GM23338 (cell line): ENCODE measurements around the gene F3. TPM values are rescaled to one million over a fixed set of nuclear protein-coding genes. Genes with fewer than 3 reads are reported as not detected.

Experiments used
- ATAC-seq: fragments of 200-7000 bp; cut with Tn5 transposase; 3 replicates; pipeline ENCODE4 v1.9.1; 2020
- DNase-seq: peaks from one replicate; pipeline ENCODE4 v3.0.0-alpha.2; 2015; ENCODE audit warnings: low spot score
- H2AFZ ChIP-seq: fragments of 200-600 bp; sonication (generic); 2 replicates; pipeline ENCODE4 v1.8.0; 2016; ENCODE audit warnings: antibody characterized with exemption, mild to moderate bottlenecking, moderate library complexity
- H3F3A ChIP-seq: fragments of 200-600 bp; sonication (generic); replicated peaks from 2 replicates; pipeline ENCODE4 v1.8.0; 2017; ENCODE audit warnings: antibody characterized with exemption, mixed run types, low read depth
- H3K27ac ChIP-seq: fragments of 200-600 bp; sonication (generic); 2 replicates; pipeline ENCODE4 v1.6.1; 2016; ENCODE audit warnings: low read depth
- H3K27me3 ChIP-seq: fragments of 200-600 bp; sonication (generic); 2 replicates; pipeline ENCODE4 v1.8.0; 2016; ENCODE audit warnings: mild to moderate bottlenecking, mixed run types, moderate library complexity; ENCODE audit not compliant: insufficient read depth
- H3K36me3 ChIP-seq: fragments of 200-600 bp; sonication (generic); 2 replicates; pipeline ENCODE4 v1.8.0; 2016; ENCODE audit warnings: mild to moderate bottlenecking; ENCODE audit not compliant: insufficient read depth
- H3K4me1 ChIP-seq: fragments of 200-600 bp; sonication (generic); 2 replicates; pipeline ENCODE4 v1.8.0; 2016; ENCODE audit warnings: mild to moderate bottlenecking, moderate library complexity; ENCODE audit not compliant: insufficient read depth
- H3K4me2 ChIP-seq: fragments of 200-600 bp; sonication (generic); 2 replicates; pipeline ENCODE4 v1.7.1; 2017; ENCODE audit warnings: mixed run types
- H3K4me3 ChIP-seq: fragments of 200-600 bp; sonication (generic); 2 replicates; pipeline ENCODE4 v1.6.1; 2016; ENCODE audit warnings: mixed run types
- H3K79me2 ChIP-seq: fragments of 200-600 bp; sonication (generic); replicated peaks from 2 replicates; pipeline ENCODE4 v1.8.0; 2017; ENCODE audit warnings: mild to moderate bottlenecking; ENCODE audit not compliant: insufficient read depth
- H3K9me2 ChIP-seq: fragments of 200-600 bp; sonication (generic); 2 replicates; pipeline ENCODE4 v1.8.0; 2017; ENCODE audit not compliant: insufficient read depth
- H4K20me1 ChIP-seq: fragments of 200-600 bp; sonication (generic); replicated peaks from 2 replicates; pipeline ENCODE4 v1.8.0; 2017; ENCODE audit warnings: mild to moderate bottlenecking; ENCODE audit not compliant: insufficient read depth
- H3K27ac Mint-ChIP-seq: 2 replicates; pipeline ENCODE4 v1.8.0; 2020; ENCODE audit warnings: inconsistent platforms, mild to moderate bottlenecking, moderate library complexity, mixed read lengths
- H3K27me3 Mint-ChIP-seq: 3 replicates; pipeline ENCODE4 v1.8.0; 2022; ENCODE audit warnings: low read depth, mild to moderate bottlenecking, moderate library complexity, mixed read lengths, inconsistent platforms; ENCODE audit not compliant: insufficient read depth, poor library complexity
- H3K36me3 Mint-ChIP-seq: 3 replicates; pipeline ENCODE4 v1.8.0; 2021; ENCODE audit warnings: low read depth, mild to moderate bottlenecking, inconsistent platforms, moderate library complexity, mixed read lengths
- H3K4me1 Mint-ChIP-seq: 3 replicates; pipeline ENCODE4 v1.8.0; 2020; ENCODE audit warnings: mild to moderate bottlenecking, inconsistent platforms, mixed read lengths
- H3K4me3 Mint-ChIP-seq: 3 replicates; pipeline ENCODE4 v1.8.0; 2021; ENCODE audit warnings: moderate library complexity, mild to moderate bottlenecking, inconsistent platforms, mixed read lengths
- H3K9me3 Mint-ChIP-seq: 3 replicates; pipeline ENCODE4 v1.8.0; 2020; ENCODE audit warnings: moderate library complexity, mild to moderate bottlenecking, inconsistent platforms, mixed read lengths
- CREB1 ChIP-seq: fragments of 250-450 bp; sonication (Bioruptor Pico); IDR thresholded peaks from 2 replicates; pipeline ENCODE4 v1.5.0; 2020; ENCODE audit warnings: low read depth, mild to moderate bottlenecking, moderate library complexity
- EZH2phosphoT487 ChIP-seq: fragments of 200-600 bp; sonication (generic); IDR thresholded peaks from one replicate; pipeline ENCODE4 v1.8.1; 2018; ENCODE audit warnings: antibody characterized with exemption; ENCODE audit not compliant: unreplicated experiment
- JUNB ChIP-seq: IDR thresholded peaks from one replicate; pipeline ENCODE4 v1.6.1; 2016; ENCODE audit warnings: antibody characterized with exemption; ENCODE audit not compliant: unreplicated experiment
- NANOG ChIP-seq: IDR thresholded peaks from 2 replicates; pipeline ENCODE4 v1.6.1; 2016; ENCODE audit warnings: antibody characterized with exemption, borderline replicate concordance
- POLR2AphosphoS5 ChIP-seq: IDR thresholded peaks from 2 replicates; pipeline ENCODE4 v1.6.1; 2016; ENCODE audit warnings: antibody characterized with exemption, low read depth
- REST ChIP-seq: IDR thresholded peaks from one replicate; pipeline ENCODE4 v1.6.1; 2018; ENCODE audit warnings: antibody characterized with exemption; ENCODE audit not compliant: unreplicated experiment
- ZNF331 ChIP-seq: fragments of 250-450 bp; sonication (Bioruptor Pico); IDR thresholded peaks from 2 replicates; pipeline ENCODE4 v1.5.0; 2020; ENCODE audit warnings: low read depth, mild to moderate bottlenecking, moderate library complexity
- ZNF462 ChIP-seq: fragments of 250-450 bp; sonication (Bioruptor Pico); IDR thresholded peaks from 2 replicates; pipeline ENCODE4 v1.5.0; 2020; ENCODE audit warnings: mild to moderate bottlenecking, moderate library complexity
- polyA plus RNA-seq: library from polyadenylated mRNA; unstranded; fragments of >200 nt; fragmentation: Nextera tagmentation; extraction: Ambion mirVana; gene quantifications from 2 replicates; pipeline ENCODE4 v1.2.1, GENCODE V29; 2016
- total RNA-seq: library from RNA; depleted of rRNA; stranded (reverse); fragments of >200 nt; shearing (Covaris generic); gene quantifications from 2 replicates; pipeline ENCODE4 v1.2.3, GENCODE V29; 2014

Gene F3
- total and polyA plus RNA-seq, 2 experiments from 2014 or later = 6.9 to 9.7 TPM

DNA sequence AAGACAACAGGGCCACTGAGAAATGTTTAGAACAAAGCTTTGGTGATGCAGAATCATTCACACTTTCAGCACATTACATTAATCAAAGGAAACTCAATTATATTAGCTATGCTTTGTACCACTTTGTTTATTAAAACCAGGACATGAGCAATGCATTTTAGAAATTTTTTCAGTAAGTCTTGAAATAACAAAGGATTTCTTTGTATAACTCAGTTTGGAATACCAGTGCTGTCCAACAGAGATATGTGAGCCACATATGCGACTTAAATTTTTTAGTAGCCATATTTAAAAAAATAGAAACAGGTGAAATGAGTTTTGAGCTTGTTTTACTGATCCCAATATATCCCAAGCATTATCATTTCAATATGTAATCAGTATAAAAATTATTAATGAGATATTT, 18.8 kb upstream of the F3 start:
- Histone ChIP-seq H3K4me1 (no peaks in the 10 kb centered on the region), H4K20me1 (no peaks in the 10 kb centered on the region), H3K4me3 (no peak overlapping the region), H3K27ac (no peak overlapping the region), H3K9me2 (no peaks in the 10 kb centered on the region), H3K27me3 (no peaks in the 10 kb centered on the region), H3K79me2 (no peaks in the 10 kb centered on the region), H3F3A (no peaks in the 10 kb centered on the region), H3K36me3 (no peaks in the 10 kb centered on the region), H3K4me2 (no peak overlapping the region), H2AFZ (no peak overlapping the region)
- no peaks in the 10 kb centered on the region for H3K27me3 Mint-ChIP-seq
- no peak for DNase-seq
- no peaks in the 10 kb centered on the region for H3K9me3 Mint-ChIP-seq
- ATAC-seq = no peak
- H3K36me3 Mint-ChIP-seq = no peaks in the 10 kb centered on the region; the same call in 2 of the 3 replicates
- TF ChIP-seq POLR2AphosphoS5 (no peak), REST (no peak), JUNB (no peak), ZNF331 (CRISPR knock-in tag) (no peak), NANOG (no peak), CREB1 (CRISPR knock-in tag) (no peak), ZNF462 (CRISPR knock-in tag) (no peak), EZH2phosphoT487 (no peak)
- no peak overlapping the region for H3K27ac Mint-ChIP-seq
- no peak overlapping the region for H3K4me3 Mint-ChIP-seq
- H3K4me1 Mint-ChIP-seq = no peaks in the 10 kb centered on the region; the same call in 2 of the 3 replicates
